DND-41 (cell line): ENCODE data around the gene HOXA13.
A peak's percentile ranks its signal among the peaks of the same experiment; 100 is the strongest.

ENCODE experiments used
- ATAC-seq: fragments of 200-7000 bp; cut with Tn5 transposase; 3 replicates; pipeline ENCODE4 v1.9.1; 2021; ENCODE audit warnings: low read depth; ENCODE audit not compliant: insufficient read depth
- DNase-seq: peaks from one replicate; pipeline ENCODE4 v3.0.0-alpha.2; 2020
- H2AFZ ChIP-seq: 2 replicates; pipeline ENCODE4 v1.6.0; 2012; ENCODE audit warnings: low read depth, low read length
- H3K27ac ChIP-seq: 2 replicates; pipeline ENCODE4 v1.5.1; 2012; ENCODE audit warnings: low read length, inconsistent platforms
- H3K27me3 ChIP-seq: fragments of 200-600 bp; sonication (generic); 2 replicates; pipeline ENCODE4 v1.6.0; 2012; ENCODE audit warnings: low read length, mild to moderate bottlenecking, inconsistent platforms; ENCODE audit not compliant: insufficient read depth, poor library complexity
- H3K36me3 ChIP-seq: 2 replicates; pipeline ENCODE4 v1.5.1; 2012; ENCODE audit warnings: low read length, inconsistent platforms; ENCODE audit not compliant: insufficient read depth
- H3K4me1 ChIP-seq: 2 replicates; pipeline ENCODE4 v1.5.1; 2012; ENCODE audit warnings: mild to moderate bottlenecking, low read length; ENCODE audit not compliant: insufficient read depth
- H3K4me2 ChIP-seq: 2 replicates; pipeline ENCODE4 v1.6.0; 2012; ENCODE audit warnings: mild to moderate bottlenecking, moderate library complexity, low read length, inconsistent platforms; ENCODE audit not compliant: insufficient read depth
- H3K4me3 ChIP-seq, 2 experiments: fragments of 200-600 bp in 1 of 2; shearing (Covaris generic) in 1 of 2; 2 replicates each; pipeline ENCODE4 v1.5.1; 2012 to 2016; ENCODE audit warnings: inconsistent platforms in 2 of 2, low read length in 2 of 2, mild to moderate bottlenecking in 2 of 2, low read depth in 1 of 2, moderate library complexity in 1 of 2
- H3K79me2 ChIP-seq: 2 replicates; pipeline ENCODE4 v1.6.0; 2012; ENCODE audit warnings: low read length, inconsistent platforms; ENCODE audit not compliant: insufficient read depth
- H3K9ac ChIP-seq: 2 replicates; pipeline ENCODE4 v1.6.0; 2012; ENCODE audit warnings: low read depth, mild to moderate bottlenecking, inconsistent platforms, low read length, moderate library complexity
- H3K9me3 ChIP-seq: 2 replicates; pipeline ENCODE4 v1.5.1; 2012; ENCODE audit warnings: low read length, moderate library complexity, mild to moderate bottlenecking, inconsistent platforms; ENCODE audit not compliant: insufficient read depth, severe bottlenecking
- H4K20me1 ChIP-seq: 2 replicates; pipeline ENCODE4 v1.6.0; 2012; ENCODE audit warnings: low read length; ENCODE audit not compliant: insufficient read depth
- CTCF ChIP-seq: IDR thresholded peaks from 2 replicates; pipeline ENCODE4 v1.5.1; 2012; ENCODE audit warnings: borderline replicate concordance, low read length, moderate library complexity, mild to moderate bottlenecking; ENCODE audit not compliant: poor library complexity, severe bottlenecking; ENCODE audit errors: extremely low read depth
- EZH2 ChIP-seq: IDR thresholded peaks from 3 replicates; pipeline ENCODE4 v1.6.1; 2012; ENCODE audit warnings: borderline replicate concordance, low read depth, mild to moderate bottlenecking, moderate library complexity, low read length, inconsistent platforms; ENCODE audit not compliant: severe bottlenecking

Gene HOXA13

GRCh38 chr7:27156916-27157701 is 42.8 kb downstream of the HOXA13 start:
- peaks cover 32% of the 10 kb centered on the region for H3K4me1 ChIP-seq
- peak overlapping the region; percentile 74 for H3K4me2 ChIP-seq
- H3K9me3 ChIP-seq: no peaks in the 10 kb centered on the region
- peak overlapping the region; percentile 92 for H2AFZ ChIP-seq
- H3K4me3 ChIP-seq: peak overlapping the region in 1 of 2 experiments; percentile 70; a peak in 2 of 4 replicates
- no peaks in the 10 kb centered on the region for H3K27me3 ChIP-seq
- no peaks in the 10 kb centered on the region for H3K36me3 ChIP-seq
- peak overlapping the region; percentile 86 for H3K9ac ChIP-seq
- ATAC-seq (peak; percentile 5; the same call in 2 of the 3 replicates), DNase-seq (no peak)
- no peak overlapping the region for H3K27ac ChIP-seq
- H3K79me2 ChIP-seq: peaks cover 9% of the 10 kb centered on the region
- no peaks in the 10 kb centered on the region for H4K20me1 ChIP-seq
- TF ChIP-seq EZH2 (no peak), CTCF (no peak)

- H3K79me2 ChIP-seq: peaks cover 9% of the 10 kb centered on the region
- peak within 1 kb of the TSS; percentile 86 for H3K9ac ChIP-seq
- peaks cover 36% of the 10 kb centered on the region for H3K4me1 ChIP-seq
- H2AFZ ChIP-seq: peak within 1 kb of the TSS; percentile 92
- H3K4me2 ChIP-seq: peak within 1 kb of the TSS; percentile 74
- peak within 1 kb of the TSS; percentile 91 for H3K27ac ChIP-seq
- no peaks in the 10 kb centered on the region for H3K9me3 ChIP-seq
- TF ChIP-seq EZH2 (no peak), CTCF (no peak)
- peak; percentile 76 for DNase-seq
- ATAC-seq: peak; percentile 72
- no peaks in the 10 kb centered on the region for H3K36me3 ChIP-seq
- H3K27me3 ChIP-seq: no peaks in the 10 kb centered on the region
- H4K20me1 ChIP-seq: no peaks in the 10 kb centered on the region
- peak within 1 kb of the TSS; percentile 46 to 70 for H3K4me3 ChIP-seq
Observed at GRCh38 chr7:27156508-27156898, 43.4 kb downstream of the HOXA13 start, which contains the start of gene HOXA7. Gene HOXA7, minus strand, starts transcription at chr7:27156675. Its CDS starts 130 bp downstream, at chr7:27156545.

GRCh38 chr7:27155816-27156507 is 43.9 kb downstream of the HOXA13 start:
- H3K27ac ChIP-seq: peak overlapping the region; percentile 91
- H3K9ac ChIP-seq: peak overlapping the region; percentile 86
- DNase-seq (peak; percentile 40), ATAC-seq (peak; percentile 55)
- no peaks in the 10 kb centered on the region for H3K27me3 ChIP-seq
- peaks cover 37% of the 10 kb centered on the region for H3K4me1 ChIP-seq
- H3K9me3 ChIP-seq: no peaks in the 10 kb centered on the region
- TF ChIP-seq EZH2 (no peak), CTCF (no peak)
- peaks cover 9% of the 10 kb centered on the region for H3K79me2 ChIP-seq
- peak overlapping the region; percentile 46 to 70 for H3K4me3 ChIP-seq
- H2AFZ ChIP-seq: peak overlapping the region; percentile 92
- no peaks in the 10 kb centered on the region for H4K20me1 ChIP-seq
- no peaks in the 10 kb centered on the region for H3K36me3 ChIP-seq
- peak overlapping the region; percentile 74 for H3K4me2 ChIP-seq
